Measurements from ENCODE around the gene RGS13.

DNA sequence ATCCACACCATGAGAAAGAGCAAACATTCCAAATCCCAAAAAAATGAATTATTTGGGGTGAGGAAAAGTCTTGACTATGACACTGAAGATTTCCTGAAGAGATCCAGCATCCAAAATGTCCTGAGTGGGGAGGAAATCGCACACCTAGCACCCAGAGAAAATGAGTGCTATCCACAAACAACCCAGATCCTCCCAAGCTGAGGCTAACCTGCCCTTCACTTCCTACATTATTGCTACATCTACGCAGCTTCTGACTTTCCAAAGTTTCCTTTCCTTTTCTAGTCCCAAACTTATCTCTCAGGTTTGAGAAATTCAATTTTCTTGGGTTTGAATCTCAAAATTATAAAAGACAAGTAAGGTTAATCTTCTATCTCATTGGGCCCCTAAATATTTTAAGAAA is 906 bp upstream of the RGS13 start:
- TF ChIP-seq, protein P1, sequence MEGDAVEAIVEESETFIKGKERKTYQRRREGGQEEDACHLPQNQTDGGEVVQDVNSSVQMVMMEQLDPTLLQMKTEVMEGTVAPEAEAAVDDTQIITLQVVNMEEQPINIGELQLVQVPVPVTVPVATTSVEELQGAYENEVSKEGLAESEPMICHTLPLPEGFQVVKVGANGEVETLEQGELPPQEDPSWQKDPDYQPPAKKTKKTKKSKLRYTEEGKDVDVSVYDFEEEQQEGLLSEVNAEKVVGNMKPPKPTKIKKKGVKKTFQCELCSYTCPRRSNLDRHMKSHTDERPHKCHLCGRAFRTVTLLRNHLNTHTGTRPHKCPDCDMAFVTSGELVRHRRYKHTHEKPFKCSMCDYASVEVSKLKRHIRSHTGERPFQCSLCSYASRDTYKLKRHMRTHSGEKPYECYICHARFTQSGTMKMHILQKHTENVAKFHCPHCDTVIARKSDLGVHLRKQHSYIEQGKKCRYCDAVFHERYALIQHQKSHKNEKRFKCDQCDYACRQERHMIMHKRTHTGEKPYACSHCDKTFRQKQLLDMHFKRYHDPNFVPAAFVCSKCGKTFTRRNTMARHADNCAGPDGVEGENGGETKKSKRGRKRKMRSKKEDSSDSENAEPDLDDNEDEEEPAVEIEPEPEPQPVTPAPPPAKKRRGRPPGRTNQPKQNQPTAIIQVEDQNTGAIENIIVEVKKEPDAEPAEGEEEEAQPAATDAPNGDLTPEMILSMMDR (IDR thresholded peaks at IDR 0.05) = no peak
- TF ChIP-seq EZH2phosphoT487 (IDR thresholded peaks at IDR 0.05) (no peak), EZH2 (IDR thresholded peaks at IDR 0.05) (no peak)
